Upper lobe of right lung (tissue), 1 donor: ENCODE data around the gene WWOX. TPM values are rescaled to one million over a fixed set of nuclear protein-coding genes. Genes with fewer than 3 reads are reported as not detected.

ENCODE experiments used
- ATAC-seq: fragments of 200-7000 bp; cut with Tn5 transposase; one replicate; pipeline ENCODE4 v1.9.1; 2020; ENCODE audit warnings: mild to moderate bottlenecking, moderate library complexity
- DNase-seq: peaks from one replicate; pipeline ENCODE4 v3.0.0-alpha.2; 2020
- H3K27ac ChIP-seq: fragments of 200-600 bp; one replicate; pipeline ENCODE4 v1.8.0; 2022
- H3K27me3 ChIP-seq: fragments of 200-600 bp; one replicate; pipeline ENCODE4 v1.8.0; 2022; ENCODE audit warnings: mild to moderate bottlenecking
- H3K36me3 ChIP-seq: fragments of 200-600 bp; one replicate; pipeline ENCODE4 v1.8.0; 2022
- H3K4me1 ChIP-seq: fragments of 200-600 bp; one replicate; pipeline ENCODE4 v1.8.0; 2022
- H3K4me3 ChIP-seq: fragments of 200-600 bp; one replicate; pipeline ENCODE4 v1.8.0; 2022; ENCODE audit warnings: mild to moderate bottlenecking
- H3K9me3 ChIP-seq: fragments of 200-600 bp; one replicate; pipeline ENCODE4 v1.8.0; 2022
- CTCF ChIP-seq: fragments of 200-600 bp; IDR thresholded peaks from one replicate; pipeline ENCODE4 v1.8.0; 2022; ENCODE audit warnings: antibody characterized with exemption
- intact Hi-C: fragments of 100-400 bp; cut with DNase I; formaldehyde crosslinking; loops from one replicate; pipeline ENCODE4 v1.11.0; 2022
- total RNA-seq: library from RNA; stranded (reverse); fragmentation: NEBNext Ultra II Directional; extraction: Animal tissue kit (Norgen Biotek cat#: 25700); gene quantifications from one replicate; pipeline ENCODE4 v1.2.1, GENCODE V29; 2021
- donor health status: DM: no; HTN: yes; CAD: no; lungs with severe emphysema.

Gene WWOX
- total RNA-seq, 1 donor from 2014 or later: 17.0 TPM

GRCh38 chr16:78823027-78823426, 723.6 kb downstream of the WWOX start:
- no peak overlapping the region for H3K27ac ChIP-seq
- H3K27me3 ChIP-seq: no peaks in the 10 kb centered on the region
- no peak for DNase-seq

DNA sequence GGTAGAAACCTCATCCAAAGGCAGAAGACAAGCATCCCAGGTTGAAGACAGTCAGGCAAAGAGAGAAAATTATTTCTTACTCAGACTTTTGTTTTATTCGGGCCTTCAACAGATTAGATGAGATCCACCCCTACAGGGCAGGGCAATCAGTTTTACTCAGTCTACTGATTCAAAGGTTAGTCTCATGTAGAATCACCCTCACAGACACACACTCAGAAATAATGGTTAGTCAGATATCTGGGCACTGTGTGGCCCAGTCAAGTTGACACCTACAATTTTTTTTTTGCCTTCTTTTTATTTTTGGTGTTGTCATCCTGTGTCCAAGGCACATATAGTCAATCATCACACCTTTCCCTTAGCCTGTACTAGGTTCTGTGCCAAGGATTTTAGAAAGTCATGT, 729.8 kb downstream of the WWOX start:
- intact Hi-C loops: no loop called here

More at GRCh38 chr16:78823027-78823426, 723.6 kb downstream of the WWOX start:
- intact Hi-C loops: no loop called here
- H3K36me3 ChIP-seq: no peaks in the 10 kb centered on the region
- H3K4me1 ChIP-seq: no peaks in the 10 kb centered on the region
- H3K9me3 ChIP-seq: no peaks in the 10 kb centered on the region
- no peak for TF ChIP-seq CTCF
- no peak for ATAC-seq
- H3K4me3 ChIP-seq: no peak overlapping the region

GRCh38 chr16:78830599-78830998, 731.1 kb downstream of the WWOX start:
- Histone ChIP-seq H3K9me3 (no peaks in the 10 kb centered on the region), H3K4me3 (no peak overlapping the region), H3K27ac (no peak overlapping the region), H3K36me3 (no peaks in the 10 kb centered on the region), H3K4me1 (no peaks in the 10 kb centered on the region), H3K27me3 (no peaks in the 10 kb centered on the region)
- no peak for DNase-seq
- no peak for TF ChIP-seq CTCF
- ATAC-seq: no peak
- intact Hi-C loops: no loop called here

More for the DNA sequence above, 729.8 kb downstream of the WWOX start:
- H3K9me3 ChIP-seq: no peaks in the 10 kb centered on the region
- no peak overlapping the region for H3K27ac ChIP-seq
- H3K27me3 ChIP-seq: no peaks in the 10 kb centered on the region
- no peaks in the 10 kb centered on the region for H3K36me3 ChIP-seq
- DNase-seq (no peak), ATAC-seq (no peak)
- TF ChIP-seq CTCF: no peak
- no peak overlapping the region for H3K4me3 ChIP-seq
- H3K4me1 ChIP-seq: no peaks in the 10 kb centered on the region

GRCh38 chr16:78832100-78832499, 732.6 kb downstream of the WWOX start:
- DNase-seq: no peak
- H3K4me3 ChIP-seq: no peak overlapping the region
- H3K9me3 ChIP-seq: no peaks in the 10 kb centered on the region
- TF ChIP-seq CTCF: no peak
- no peak for ATAC-seq
- H3K36me3 ChIP-seq: no peaks in the 10 kb centered on the region
- H3K27ac ChIP-seq: no peak overlapping the region
- no peaks in the 10 kb centered on the region for H3K27me3 ChIP-seq
- intact Hi-C loops: no loop called here
- H3K4me1 ChIP-seq: no peaks in the 10 kb centered on the region

DNA sequence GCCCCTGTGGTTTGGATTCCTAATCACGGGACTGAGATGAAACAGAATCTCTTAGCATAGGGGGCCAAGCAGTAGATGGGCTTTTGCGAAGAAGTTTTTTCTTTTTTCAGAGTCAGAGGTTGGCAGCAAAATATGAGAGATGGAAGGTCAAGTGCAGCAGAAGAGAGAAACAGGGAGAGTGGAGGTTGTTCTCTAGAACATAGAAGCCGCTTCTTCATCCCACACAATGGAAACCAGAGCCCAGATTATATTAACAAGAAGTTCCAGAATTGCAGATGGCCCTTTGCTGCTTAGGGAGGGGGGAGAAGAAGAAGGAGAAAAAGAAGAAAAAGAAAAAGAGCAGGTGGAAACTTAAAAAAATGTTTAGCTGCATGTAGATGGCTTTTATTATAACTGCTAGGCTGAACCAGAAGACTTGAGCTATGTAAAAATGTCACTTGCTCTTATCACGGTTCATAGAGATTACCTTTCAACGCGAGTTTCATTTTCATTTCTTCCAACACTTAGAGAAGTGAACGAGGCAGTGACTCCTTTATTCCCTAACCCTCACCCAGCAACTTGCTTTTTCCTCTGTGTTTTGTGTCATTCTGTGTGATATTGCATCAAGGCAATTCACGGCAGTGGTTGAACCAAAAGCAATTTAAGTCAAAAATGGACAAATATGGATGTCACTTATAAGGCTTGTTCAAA, 737.5 kb downstream of the WWOX start:
- intact Hi-C loops: no loop called here
- no peaks in the 10 kb centered on the region for H3K27me3 ChIP-seq
- no peaks in the 10 kb centered on the region for H3K9me3 ChIP-seq
- DNase-seq: no peak
- no peak for TF ChIP-seq CTCF
- no peak overlapping the region for H3K4me3 ChIP-seq
- H3K36me3 ChIP-seq: no peaks in the 10 kb centered on the region
- H3K27ac ChIP-seq: no peak overlapping the region
- H3K4me1 ChIP-seq: no peaks in the 10 kb centered on the region
- no peak for ATAC-seq

DNA sequence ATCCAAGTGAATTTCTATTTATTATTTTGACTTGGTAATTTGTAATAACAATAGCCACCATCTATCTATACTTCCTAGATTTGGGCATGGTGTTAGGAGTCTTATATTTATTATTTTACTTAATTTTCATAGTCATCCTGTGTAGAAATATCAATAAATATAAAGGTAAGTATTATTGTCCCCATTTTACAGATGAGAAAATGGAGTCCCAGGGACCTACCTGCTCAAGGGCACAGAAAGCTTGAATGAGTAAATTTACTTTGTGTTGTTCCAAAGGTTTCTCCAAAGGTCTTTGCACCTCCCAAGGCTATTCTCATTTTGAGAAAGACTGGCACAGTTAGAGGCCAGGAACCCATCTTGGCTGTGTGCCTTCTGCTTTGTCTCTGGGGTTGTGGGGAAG, 738.3 kb downstream of the WWOX start:
- no peak overlapping the region for H3K27ac ChIP-seq
- H3K9me3 ChIP-seq: no peaks in the 10 kb centered on the region
- intact Hi-C loops: no loop called here
- H3K4me1 ChIP-seq: no peaks in the 10 kb centered on the region
- H3K36me3 ChIP-seq: no peaks in the 10 kb centered on the region
- no peak for TF ChIP-seq CTCF
- H3K27me3 ChIP-seq: no peaks in the 10 kb centered on the region
- ATAC-seq (no peak), DNase-seq (no peak)
- H3K4me3 ChIP-seq: no peak overlapping the region
